ENCODE measurements around the gene DGKB.

Gene DGKB

GRCh38 chr7:14760730-14761478 is 141.6 kb downstream of the DGKB start:
- no peak for DNase-seq (ENCODE audit: low read depth)

GRCh38 chr7:14759785-14760184 is 142.8 kb downstream of the DGKB start:
- DNase-seq (ENCODE audit: low read depth), result no peak

- DNase-seq (ENCODE audit: low read depth), result no peak
These were observed 147.9 kb downstream of the DGKB start for GRCh38 chr7:14754631-14755030.

- DNase-seq (ENCODE audit: low read depth), result no peak
These were observed 150.2 kb downstream of the DGKB start for GRCh38 chr7:14752301-14752700.

- no peak for DNase-seq (ENCODE audit: low read depth)
These were observed 151.1 kb downstream of the DGKB start for GRCh38 chr7:14751461-14751860.

- no peak for DNase-seq (ENCODE audit: low read depth)
These were observed 154.1 kb downstream of the DGKB start for GRCh38 chr7:14748461-14748860.

GRCh38 chr7:14747701-14748100 is 154.8 kb downstream of the DGKB start:
- no peak for DNase-seq (ENCODE audit: low read depth)

- no peak for DNase-seq (ENCODE audit: low read depth)
These were observed 157.5 kb downstream of the DGKB start for GRCh38 chr7:14745076-14745475.

- DNase-seq (ENCODE audit: low read depth), result no peak
These were observed 161.9 kb downstream of the DGKB start for GRCh38 chr7:14740606-14741005.

- DNase-seq (ENCODE audit: low read depth), result no peak
These were observed 162.7 kb downstream of the DGKB start for GRCh38 chr7:14739841-14740185.

GRCh38 chr7:14739168-14739840 is 163.2 kb downstream of the DGKB start:
- no peak for DNase-seq (ENCODE audit: low read depth)

GRCh38 chr7:14738086-14738485 is 164.5 kb downstream of the DGKB start:
- DNase-seq (ENCODE audit: low read depth), result no peak

- DNase-seq (ENCODE audit: low read depth), result no peak
These were observed 167.7 kb downstream of the DGKB start for GRCh38 chr7:14734839-14735321.

GRCh38 chr7:14720785-14721184 is 181.8 kb downstream of the DGKB start:
- DNase-seq (ENCODE audit: low read depth), result no peak

GRCh38 chr7:14717816-14718215 is 184.7 kb downstream of the DGKB start:
- no peak for DNase-seq (ENCODE audit: low read depth)

- DNase-seq (ENCODE audit: low read depth), result no peak
These were observed 185.4 kb downstream of the DGKB start for GRCh38 chr7:14717169-14717568.

GRCh38 chr7:14714161-14714728 is 188.3 kb downstream of the DGKB start:
- no peak for DNase-seq (ENCODE audit: low read depth)

GRCh38 chr7:14698239-14698638 is 204.3 kb downstream of the DGKB start:
- DNase-seq (ENCODE audit: low read depth), result no peak

- no peak for DNase-seq (ENCODE audit: low read depth)
These were observed 204.9 kb downstream of the DGKB start for GRCh38 chr7:14697684-14698083.

- DNase-seq (ENCODE audit: low read depth), result peak; percentile 9
These were observed 210.9 kb downstream of the DGKB start for GRCh38 chr7:14691597-14692203.

- DNase-seq (ENCODE audit: low read depth), result no peak
These were observed 211.5 kb downstream of the DGKB start for GRCh38 chr7:14691034-14691433.

- DNase-seq (ENCODE audit: low read depth), result no peak
These were observed 212.1 kb downstream of the DGKB start for GRCh38 chr7:14690486-14690885.

GRCh38 chr7:14690075-14690474 is 212.5 kb downstream of the DGKB start:
- DNase-seq (ENCODE audit: low read depth), result no peak
